Stimulated activated naive CD8-positive, alpha-beta T cell treated with anti-CD3 and anti-CD28 coated beads, Interleukin-15, Interleukin-2, amounts not matched to agents 100 U/mL and 50 U/mL, for 24 hours (primary cell): ENCODE measurements around the gene SNAPC5.
"Not testable (repeated sequence)": the region's sequence is repeated elsewhere in the genome, so short reads cannot be mapped to it uniquely, and the experiment has no call there.

Source experiments
- ATAC-seq: fragments of 150-1000 bp; cut with Tn5 transposase; one replicate; pipeline ENCODE4 v1.10.0; 2021
- DNase-seq: peaks from one replicate; pipeline ENCODE4 v3.0.0; 2021

The SNAPC5 gene, protein sequence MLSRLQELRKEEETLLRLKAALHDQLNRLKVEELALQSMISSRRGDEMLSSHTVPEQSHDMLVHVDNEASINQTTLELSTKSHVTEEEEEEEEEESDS

DNA sequence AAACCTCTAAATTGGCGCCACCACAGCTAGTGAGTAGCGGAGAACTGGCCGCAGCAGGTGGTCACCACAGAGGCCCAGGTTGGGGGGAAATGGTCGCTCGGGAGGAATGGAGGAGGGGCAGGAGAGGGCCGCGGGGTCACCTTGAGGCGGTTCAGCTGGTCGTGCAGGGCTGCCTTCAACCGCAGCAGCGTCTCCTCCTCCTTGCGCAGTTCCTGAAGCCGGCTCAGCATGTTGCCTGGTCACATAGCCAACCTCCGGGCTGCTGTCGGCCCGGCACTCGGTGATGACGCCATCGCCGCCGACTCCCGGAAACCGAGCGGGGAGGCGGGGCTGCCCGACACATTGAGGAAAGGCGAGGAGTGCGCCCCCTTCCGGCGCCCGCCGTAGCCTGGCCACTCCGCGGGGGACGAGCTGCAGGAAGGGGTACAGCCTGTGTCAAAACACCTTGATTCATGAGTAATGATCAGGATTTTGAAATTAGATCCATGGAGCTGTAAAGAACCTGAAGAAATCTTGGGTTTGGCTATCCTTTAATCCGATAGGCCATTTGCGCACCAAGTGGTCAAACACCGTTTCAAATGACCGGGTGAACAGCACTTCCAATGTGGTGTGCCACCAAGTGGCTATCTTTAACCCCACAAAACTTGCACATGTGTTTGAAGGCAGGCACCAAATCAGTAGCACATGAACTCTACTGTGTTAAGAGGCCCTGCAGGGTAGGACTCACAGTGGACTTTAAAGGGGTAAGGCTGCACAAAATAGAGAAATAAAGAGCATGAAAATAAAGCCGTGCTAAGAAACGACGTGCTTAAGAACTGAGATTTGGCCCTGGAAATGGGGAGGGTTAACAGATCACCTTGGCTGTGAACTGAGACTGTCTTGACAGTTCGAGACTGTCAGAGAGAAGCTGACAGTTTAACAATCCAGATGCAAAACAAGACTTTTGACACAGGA lies at the start of gene SNAPC5:
Gene SNAPC5, minus strand, starts transcription at position 261 of the 954 bp plus-strand sequence. Its CDS starts 31 bp downstream, at position 230.
- ATAC-seq (peak; percentile 92), DNase-seq (peak; percentile 99)

DNA sequence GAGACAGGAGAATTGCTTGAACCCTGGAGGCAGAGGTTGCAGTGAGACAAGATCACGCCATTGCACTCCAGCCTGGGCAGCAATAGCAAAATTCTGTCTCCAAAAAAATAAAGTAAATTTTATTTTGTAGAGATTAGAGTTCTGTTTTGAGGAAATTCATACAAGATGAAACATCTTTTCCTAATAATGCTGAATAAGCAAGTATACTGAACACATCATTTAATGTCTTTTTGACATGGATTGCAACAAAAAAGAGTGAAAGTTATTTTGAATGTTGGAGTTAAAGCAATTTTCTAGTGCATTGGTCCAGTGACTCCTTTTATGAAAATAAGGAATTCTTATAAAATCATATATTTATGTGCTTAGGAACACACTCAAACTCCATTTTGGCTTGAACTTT lies 47.7 kb upstream of the SNAPC5 start:
- DNase-seq (no peak), ATAC-seq (no peak)

DNA sequence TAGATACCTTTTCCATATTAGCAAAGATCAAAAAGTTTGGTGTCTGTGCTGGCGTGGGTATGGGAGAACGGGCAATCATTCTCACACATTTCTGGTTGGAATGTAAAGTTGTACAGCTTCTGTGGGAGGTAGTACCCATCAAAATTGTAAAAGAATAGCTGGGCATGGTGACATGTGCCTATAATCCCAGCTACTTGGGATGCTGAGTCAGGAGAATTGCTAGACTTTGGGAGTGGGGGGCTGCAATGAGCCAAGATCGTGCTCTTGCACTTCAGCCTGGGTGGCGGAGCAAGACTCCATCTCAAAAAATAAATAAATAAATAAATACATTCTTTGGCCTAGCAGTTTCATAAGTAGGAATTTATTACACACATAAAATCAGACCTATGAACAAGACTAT lies 45.3 kb upstream of the SNAPC5 start:
- no peak for DNase-seq
- ATAC-seq = no peak

DNA sequence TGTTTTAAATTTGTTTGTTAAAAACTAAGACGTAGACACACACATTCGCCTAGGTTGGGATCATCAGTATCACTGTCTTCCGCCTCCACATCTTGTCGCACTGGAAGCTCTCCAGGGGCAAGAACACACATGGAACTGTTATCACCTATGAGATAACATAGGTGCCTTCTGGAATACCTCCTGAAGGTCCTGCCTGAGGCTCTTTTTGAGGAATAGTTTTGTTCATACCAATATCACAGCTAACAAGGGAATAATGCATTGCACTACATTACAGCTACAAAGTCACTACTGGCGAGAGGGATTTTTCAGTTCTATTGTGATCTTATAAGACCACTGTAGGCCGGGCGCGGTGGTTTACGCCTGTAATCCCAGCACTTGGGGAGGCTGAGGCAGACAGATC lies 37.5 kb upstream of the SNAPC5 start:
- DNase-seq = no peak
- ATAC-seq = no peak

DNA sequence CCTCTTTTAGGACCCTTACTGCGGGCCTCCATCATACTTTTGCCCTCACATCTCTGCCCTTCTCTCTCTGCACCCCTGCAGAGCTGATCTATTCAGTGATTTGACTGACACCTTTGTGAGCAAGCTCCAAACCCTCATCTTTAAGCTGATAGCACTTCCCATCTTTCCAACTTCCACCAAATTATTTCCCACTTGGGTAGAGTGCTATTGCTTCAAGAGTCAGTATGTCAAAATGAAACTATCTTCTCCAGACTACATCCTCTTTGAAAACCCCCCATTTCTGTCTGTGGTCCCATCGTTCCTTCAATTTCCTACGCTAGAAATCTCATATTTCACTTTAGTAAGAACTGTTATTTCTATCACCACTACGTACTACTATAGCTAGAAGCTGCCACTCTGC lies 27.3 kb upstream of the SNAPC5 start:
- no peak for DNase-seq
- ATAC-seq = no peak

DNA sequence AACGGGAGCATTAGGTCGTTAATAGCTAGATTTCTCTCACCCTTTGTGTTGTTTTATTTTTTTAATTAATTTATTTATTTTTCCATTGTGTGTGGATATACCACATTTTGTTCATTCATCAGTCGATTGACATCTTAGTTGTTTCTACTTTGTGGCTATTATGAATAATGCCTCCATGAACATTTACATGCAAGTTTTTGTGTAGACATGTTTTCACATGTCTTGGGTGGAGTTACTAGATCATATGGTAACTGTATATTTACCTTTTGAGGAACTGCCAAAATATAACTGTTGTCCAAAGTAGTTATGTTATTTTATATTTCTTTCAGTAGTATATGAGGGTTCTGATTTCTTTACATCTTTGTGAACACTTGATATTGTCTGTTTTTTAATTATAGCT lies 26.4 kb upstream of the SNAPC5 start:
- DNase-seq = no peak
- no peak for ATAC-seq

DNA sequence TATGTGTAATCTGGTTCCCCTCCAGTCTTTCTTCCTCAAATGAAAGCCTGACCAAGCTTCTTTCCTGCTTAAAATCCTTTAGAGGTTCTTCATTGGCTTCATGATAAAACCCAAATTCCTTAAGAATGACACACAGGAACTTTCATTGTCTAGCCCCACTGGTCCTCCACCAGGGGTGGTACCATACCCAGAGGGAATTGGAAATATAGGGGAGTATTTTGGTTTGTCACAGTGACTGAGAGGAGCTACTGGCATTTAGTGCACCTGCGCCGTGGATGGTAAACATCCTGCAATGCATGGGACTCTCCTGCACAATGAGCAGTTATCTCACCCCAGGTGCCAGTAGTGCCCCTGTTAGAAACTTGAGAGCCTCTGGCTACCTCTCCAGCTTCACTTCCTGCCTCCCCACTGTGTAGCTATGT lies 18.4 kb upstream of the SNAPC5 start:
- no peak for ATAC-seq
- DNase-seq = no peak

DNA sequence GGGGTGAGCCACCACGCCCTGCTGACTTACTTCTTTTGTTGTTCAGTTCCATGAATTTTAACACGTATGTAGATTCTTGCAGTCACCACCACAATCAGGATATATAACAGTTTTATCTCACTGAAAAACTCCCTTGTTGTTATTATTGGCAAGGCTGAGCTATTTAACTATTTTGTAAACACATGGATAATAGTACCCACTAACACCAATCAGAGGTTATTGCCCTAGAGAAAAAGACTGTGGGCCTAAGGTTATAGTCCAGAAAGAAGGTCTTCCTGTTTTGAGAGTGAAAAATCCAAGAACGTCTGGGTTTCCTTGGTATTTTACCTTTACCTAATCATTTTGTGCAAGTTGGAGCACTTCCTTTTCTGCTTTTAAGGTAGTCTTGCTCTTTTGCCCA lies 17.0 kb upstream of the SNAPC5 start:
- DNase-seq (no peak), ATAC-seq (no peak)

DNA sequence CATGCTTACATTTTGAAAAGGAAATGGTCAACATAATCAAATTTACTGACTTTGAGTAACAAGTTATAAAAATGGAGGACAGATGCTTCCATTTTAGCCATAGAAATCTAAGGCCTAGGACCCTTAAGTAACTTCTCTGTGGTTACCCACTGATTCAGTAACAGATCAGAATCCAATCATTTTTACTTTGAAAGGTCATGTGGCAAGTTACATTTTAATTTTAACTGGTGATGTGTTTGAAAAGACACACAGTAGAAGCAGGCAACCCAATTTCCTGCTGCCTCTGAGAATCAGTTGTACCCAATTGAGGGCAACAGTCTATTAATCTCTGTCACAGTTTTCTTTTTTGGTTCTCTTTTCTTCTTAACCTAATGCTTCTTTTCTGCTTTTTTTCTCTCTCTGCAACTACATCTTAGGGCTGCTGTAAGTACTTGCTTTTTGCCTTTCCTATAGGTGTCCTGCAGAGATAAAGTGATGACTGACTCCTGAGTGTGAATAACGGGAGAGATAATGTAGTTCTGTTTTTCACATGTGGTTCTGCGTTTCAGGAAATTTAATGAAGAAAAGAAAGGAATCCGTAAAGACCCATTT lies 10.8 kb upstream of the SNAPC5 start:
- ATAC-seq (no peak), DNase-seq (no peak)

DNA sequence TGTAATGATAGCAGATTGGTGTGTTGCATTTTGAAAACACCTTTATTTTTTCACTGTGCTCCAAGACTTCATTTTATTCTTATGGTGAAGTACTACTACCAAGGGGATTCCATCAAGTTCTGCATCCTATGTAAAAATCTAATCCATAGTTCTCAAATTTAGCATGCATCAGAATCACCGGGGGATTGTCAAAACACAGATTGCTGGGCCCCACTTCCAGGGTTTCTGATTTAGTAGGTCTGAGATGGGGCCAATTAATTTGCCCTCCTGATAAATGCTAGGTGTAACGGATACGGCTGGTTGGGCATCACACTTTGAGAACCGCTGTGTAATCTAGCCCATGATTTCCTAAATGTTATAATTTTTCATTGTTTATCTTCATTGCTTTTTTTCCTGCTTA lies 8.3 kb upstream of the SNAPC5 start:
- DNase-seq (no peak), ATAC-seq (no peak)

DNA sequence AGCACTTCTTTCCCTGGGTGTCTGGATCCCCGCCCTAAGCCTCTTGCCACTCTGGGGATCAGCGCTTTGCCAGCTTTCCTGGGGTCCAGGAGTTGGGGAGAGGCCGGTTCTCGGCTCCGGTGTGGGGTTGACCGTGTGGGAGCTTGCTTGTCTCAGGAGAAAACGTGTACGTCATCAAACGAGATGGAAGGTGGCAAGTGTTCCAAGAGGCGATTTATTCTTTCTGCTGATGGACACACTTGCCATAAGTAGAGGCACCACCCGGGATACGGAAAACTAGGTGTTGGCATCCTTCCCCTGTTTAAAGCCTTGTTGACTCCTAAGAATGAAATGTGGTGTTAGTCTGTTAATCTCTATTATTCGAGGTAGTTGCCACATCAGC lies 7.9 kb upstream of the SNAPC5 start:
- ATAC-seq (no peak), DNase-seq (no peak)

DNA sequence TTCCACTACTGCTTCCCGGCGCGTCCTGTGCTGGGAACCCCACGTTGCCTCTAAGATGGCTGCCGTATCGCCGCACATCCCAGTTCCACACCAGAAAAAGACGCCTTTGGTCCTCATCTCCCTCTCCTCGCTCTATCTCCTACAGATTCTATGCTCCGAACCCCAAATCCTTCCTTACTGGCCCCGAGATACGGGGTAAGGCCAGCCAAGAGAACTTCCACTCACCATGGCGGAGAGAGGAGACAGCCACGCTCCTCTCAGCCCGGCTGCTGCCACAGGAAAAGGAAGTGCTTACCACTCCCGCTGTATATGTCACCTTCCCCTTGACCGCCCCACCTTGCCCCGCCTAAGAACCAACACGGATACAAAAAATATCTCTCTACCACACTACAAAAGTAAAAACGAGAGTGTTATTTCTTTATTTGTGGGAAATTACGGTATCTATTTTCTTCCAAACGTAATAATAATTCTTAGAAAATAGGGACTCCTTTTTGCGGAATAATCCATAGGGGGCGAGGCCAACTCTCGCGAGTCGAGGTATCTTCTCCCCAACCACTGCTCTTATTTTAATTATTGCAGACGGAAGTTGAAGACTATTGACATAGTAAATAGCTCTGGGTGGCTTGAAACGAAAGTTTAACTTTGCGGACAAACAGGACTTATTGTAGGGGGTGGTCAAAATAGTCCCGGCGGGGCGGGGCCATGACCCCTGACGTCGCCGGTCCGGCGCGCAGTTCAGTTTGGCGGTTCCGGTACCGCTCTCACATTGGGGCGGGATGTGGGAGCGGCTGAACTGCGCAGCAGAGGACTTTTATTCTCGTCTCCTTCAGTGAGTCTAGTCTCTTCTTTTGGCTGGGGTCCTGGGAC lies 7.2 kb upstream of the SNAPC5 start, which contains the start of the genes RPL4 and ZWILCH:
Gene RPL4, minus strand, starts transcription at position 293 of the 867 bp plus-strand sequence. Its CDS starts 65 bp downstream, at position 228.
Gene ZWILCH, plus strand, starts transcription at position 764 of the 867 bp plus-strand sequence. Its CDS starts 13 bp downstream, at position 777.
- DNase-seq = peak; percentile 81
- ATAC-seq = peak; percentile 85

DNA sequence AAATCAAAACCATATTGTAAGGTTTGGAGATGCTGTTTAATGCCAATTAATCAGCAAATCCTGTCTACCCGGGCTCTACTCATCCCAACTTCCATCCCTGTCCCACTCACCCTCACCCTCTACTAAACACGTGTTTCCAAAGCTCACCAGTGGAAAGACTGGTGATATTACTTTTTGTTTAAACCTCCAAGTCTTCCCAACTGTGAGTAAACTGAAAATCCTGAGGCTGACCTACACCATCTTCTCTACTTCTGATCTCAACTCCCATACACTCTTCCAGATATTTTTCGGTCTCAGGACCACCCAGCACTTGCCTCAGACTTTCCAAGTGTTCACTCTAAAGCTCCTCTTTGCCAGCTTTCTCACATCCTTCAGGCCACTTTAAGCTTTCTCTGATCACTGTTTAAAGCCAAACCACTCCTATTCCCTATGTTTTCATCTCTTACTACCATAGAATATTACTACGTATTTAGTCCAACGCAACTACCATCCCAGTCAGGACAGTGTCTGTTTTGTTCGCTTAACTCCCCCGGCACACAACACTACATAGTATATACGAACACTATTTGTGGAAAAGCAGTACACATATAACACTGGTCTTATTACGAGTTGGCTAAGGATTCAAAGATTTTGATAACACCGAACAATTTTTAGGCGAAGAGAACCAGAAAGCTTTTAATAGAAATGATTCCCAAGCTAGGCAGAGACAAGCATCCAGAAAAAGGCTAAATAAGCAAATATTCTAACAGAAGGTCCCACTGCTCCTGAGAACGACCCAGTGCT lies 6.4 kb upstream of the SNAPC5 start:
- ATAC-seq (no peak), DNase-seq (no peak)

DNA sequence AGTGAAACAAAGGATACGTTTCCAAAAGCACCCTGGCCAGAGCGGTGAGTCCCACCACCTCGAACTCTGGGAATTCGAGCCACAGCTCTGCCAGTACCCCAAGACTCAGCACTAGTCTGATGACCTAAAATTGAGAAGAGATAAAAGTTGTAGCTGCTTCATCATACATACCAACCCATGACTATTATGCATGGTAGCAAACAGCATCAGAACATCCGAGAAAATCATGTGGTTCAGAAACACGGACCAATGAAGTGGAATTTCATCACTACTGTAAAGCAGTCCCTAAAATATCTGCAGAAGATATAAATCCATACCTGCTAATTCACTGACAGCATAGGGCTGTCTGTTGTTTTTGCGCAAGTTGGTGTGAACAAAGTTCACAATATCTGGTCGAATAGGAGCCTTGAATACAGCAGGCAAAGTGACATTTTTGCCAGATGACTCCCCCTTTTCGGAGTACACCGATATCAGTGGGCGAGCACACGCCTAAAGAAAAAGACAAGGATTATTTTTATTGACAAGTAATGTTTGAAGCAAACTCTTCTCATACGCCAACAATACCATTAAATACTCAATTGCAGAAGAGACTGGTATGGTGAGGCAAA lies 5.6 kb upstream of the SNAPC5 start:
- not testable (repeated sequence) for ATAC-seq, DNase-seq

DNA sequence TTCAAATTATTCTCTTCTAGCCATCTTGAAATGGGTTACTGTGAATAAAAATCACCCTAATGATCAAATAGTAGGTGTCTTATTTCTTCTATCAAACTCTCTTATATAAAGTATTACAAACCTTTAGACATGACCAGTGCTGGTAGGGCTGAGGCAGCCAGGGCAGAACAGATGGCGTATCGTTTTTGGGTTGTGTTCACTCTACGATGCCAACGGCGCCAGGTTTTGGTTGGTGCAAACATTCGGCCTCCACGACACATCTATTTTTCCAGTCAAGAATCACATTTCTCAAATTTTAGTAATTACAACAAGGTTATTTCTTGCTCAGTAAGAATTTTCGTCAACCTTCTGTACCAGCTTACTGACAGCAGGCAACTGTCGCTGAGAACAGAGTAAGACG lies 4.9 kb upstream of the SNAPC5 start:
- no peak for ATAC-seq

DNA sequence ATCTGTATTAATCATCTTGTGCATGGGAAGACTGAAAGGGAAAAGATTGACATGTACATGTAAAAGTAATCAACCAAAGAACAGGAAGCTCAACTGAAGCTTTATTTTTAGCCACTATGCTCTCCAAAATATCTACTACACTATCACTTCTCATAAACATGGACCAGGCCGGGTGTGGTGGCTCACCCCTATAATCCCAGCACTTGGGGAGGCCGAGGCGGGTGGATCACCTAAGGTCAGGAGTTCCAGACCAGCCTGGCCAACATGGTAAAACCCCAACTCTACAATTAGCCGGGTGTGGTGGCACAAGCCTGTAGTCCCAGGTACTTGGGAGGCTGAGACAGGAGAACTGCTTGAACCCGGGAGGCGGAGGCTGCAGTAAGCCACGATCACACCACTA lies 2.8 kb upstream of the SNAPC5 start:
- not testable (repeated sequence) for ATAC-seq, DNase-seq

More for the DNA sequence above, 4.9 kb upstream of the SNAPC5 start:
- no peak for DNase-seq

DNA sequence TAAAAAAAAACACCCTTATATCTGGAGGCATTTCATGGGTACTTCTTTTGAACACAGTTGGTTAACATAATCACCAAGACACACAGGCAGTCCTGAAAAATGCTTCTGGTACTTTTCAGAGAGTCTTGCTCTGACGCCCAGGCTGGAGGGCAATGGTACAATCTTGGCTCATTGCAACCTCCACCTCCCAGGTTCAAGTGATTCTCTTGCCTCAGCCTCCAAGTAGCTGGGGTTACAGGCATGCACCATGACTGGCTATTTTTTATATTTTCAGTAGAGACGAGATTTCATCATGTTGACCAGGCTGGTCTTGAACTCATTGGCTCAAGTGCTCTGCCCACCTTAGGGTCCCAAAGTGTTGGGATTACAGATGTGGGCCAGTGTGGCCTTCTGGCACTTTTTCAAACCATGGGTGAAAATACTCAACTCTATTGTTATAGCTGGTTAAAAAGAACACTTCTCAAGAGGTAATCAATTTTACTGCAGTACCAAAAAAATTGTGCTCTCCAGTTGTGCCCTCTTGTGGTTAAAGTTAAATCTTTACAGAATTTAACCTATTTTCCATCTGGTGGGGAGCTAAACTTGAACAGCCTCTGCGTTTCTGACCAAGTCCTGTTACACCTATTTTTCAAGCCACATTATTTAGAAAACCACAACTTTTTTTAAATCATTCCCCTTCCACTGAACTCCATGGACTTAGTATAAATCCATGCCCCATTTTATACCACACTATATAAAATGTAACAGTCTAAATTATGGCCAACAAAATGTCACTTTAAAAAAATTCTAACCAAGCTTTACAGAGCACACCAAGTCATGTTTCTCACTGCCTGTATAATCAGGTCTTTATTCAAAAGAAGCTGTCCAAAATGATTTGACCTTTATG lies 1.2 kb upstream of the SNAPC5 start:
- no peak for ATAC-seq
- no peak for DNase-seq

DNA sequence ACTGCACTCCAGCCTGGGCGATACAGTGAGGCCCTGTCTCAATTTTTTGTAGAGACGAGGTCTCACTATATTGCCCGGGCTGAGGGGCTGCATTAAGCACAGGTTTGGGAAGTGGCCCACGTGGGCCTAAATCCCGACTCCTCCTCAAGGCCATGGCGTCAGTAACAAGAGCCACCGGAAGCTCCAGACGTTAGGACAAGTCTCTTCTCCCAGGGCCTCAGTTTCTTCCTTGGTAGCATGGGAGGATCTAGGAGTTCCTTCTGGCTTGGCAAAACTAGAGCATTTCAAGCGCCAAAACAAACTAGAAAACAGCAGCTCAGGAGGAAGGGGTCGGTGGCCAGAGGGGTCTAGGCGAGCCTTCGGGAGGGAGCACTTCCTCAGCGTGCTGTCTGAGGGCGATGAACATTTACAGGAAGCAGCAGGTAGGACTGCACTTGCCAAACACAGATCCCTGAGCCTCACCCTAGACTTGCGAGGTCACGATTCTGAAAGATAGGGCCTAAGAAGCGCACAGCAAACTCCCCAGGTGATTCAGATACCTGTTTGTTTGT lies 536 bp downstream of the SNAPC5 start:
- DNase-seq (peak; percentile 34), ATAC-seq (peak; percentile 24)

DNA sequence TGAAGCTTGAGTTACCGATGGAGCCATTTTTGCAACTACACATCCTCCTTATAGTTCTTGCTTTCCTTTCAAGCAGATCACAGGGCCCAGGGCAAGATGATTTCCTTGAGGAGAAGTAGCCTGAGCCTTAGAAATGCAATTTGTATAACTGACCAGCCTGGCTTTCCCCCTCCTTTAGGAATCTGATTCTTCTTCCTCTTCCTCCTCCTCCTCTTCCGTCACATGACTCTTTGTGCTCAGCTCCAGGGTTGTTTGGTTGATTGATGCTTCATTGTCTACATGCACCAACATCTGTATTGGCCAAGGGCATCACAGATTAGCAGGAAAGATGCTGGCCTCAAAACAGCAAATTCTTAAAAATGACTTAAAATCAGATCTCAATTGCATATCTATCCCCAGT lies 3.3 kb downstream of the SNAPC5 start:
- ATAC-seq (no peak), DNase-seq (no peak)
